HL-60 (cell line): ENCODE measurements around the gene HCAR2.

ENCODE experiments used
- TF ChIP-seq, protein P1 (sequence below): IDR thresholded peaks from one replicate; pipeline ENCODE4 v1.5.1; 2011; ENCODE audit warnings: low read length, control low read depth, inconsistent platforms; ENCODE audit not compliant: insufficient read depth
- TF ChIP-seq, protein P2 (sequence below): IDR thresholded peaks from 2 replicates; pipeline ENCODE4 v1.6.1; 2012; ENCODE audit warnings: low read depth; ENCODE audit not compliant: insufficient replicate concordance

DNA sequence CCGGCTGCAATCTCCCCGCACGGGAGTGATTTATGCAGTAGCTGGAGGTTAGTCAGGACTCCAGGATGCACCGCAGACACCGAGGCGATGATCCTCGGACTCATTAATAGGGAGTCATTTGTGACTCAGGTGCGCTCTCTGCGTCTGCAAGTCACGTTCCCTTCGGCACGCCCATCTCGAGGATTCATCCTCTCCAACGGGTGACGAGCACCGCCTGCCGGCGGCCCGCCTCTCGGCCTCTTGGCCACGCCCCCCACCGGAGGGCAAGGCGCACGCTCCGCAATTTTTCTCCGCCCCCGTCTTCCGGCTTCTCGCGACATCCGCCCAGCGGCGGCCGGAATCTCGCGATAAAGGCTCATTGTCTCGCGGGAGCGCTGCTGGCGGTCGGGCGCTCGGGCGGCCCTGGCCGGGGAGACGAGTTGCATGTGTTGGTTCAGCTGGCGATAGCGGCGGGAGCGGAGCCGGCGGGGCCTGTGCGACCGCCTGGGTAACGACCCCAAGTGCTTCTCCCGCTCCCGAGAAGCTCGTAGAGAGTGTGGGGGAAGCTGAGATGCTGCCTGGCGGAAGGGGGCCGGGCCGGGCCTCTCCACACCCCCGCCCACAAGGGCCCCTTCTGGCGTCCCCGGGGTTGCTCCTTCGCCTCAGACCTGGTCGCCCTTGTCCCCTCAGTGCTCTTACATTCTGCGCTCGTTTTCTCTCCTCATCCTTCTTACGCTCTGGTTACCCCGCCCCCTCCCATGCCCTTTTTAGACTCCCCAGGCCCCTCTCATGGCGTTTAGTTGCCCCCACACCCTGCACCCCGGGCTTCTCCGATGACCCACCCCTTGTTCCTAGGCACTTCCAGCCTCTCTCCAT, 49.5 kb upstream of the HCAR2 start, which contains the start of gene DENR:
- TF ChIP-seq, protein P1, sequence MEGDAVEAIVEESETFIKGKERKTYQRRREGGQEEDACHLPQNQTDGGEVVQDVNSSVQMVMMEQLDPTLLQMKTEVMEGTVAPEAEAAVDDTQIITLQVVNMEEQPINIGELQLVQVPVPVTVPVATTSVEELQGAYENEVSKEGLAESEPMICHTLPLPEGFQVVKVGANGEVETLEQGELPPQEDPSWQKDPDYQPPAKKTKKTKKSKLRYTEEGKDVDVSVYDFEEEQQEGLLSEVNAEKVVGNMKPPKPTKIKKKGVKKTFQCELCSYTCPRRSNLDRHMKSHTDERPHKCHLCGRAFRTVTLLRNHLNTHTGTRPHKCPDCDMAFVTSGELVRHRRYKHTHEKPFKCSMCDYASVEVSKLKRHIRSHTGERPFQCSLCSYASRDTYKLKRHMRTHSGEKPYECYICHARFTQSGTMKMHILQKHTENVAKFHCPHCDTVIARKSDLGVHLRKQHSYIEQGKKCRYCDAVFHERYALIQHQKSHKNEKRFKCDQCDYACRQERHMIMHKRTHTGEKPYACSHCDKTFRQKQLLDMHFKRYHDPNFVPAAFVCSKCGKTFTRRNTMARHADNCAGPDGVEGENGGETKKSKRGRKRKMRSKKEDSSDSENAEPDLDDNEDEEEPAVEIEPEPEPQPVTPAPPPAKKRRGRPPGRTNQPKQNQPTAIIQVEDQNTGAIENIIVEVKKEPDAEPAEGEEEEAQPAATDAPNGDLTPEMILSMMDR = peak; percentile 90
- TF ChIP-seq, protein P2, sequence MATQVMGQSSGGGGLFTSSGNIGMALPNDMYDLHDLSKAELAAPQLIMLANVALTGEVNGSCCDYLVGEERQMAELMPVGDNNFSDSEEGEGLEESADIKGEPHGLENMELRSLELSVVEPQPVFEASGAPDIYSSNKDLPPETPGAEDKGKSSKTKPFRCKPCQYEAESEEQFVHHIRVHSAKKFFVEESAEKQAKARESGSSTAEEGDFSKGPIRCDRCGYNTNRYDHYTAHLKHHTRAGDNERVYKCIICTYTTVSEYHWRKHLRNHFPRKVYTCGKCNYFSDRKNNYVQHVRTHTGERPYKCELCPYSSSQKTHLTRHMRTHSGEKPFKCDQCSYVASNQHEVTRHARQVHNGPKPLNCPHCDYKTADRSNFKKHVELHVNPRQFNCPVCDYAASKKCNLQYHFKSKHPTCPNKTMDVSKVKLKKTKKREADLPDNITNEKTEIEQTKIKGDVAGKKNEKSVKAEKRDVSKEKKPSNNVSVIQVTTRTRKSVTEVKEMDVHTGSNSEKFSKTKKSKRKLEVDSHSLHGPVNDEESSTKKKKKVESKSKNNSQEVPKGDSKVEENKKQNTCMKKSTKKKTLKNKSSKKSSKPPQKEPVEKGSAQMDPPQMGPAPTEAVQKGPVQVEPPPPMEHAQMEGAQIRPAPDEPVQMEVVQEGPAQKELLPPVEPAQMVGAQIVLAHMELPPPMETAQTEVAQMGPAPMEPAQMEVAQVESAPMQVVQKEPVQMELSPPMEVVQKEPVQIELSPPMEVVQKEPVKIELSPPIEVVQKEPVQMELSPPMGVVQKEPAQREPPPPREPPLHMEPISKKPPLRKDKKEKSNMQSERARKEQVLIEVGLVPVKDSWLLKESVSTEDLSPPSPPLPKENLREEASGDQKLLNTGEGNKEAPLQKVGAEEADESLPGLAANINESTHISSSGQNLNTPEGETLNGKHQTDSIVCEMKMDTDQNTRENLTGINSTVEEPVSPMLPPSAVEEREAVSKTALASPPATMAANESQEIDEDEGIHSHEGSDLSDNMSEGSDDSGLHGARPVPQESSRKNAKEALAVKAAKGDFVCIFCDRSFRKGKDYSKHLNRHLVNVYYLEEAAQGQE = no peak
